ENCODE data around the gene TSHZ2. TPM values are rescaled to one million over a fixed set of nuclear protein-coding genes. Genes with fewer than 3 reads are reported as not detected.

The TSHZ2 gene
- total RNA-seq, 1 experiment from 2014 or later = 0.07 TPM

DNA sequence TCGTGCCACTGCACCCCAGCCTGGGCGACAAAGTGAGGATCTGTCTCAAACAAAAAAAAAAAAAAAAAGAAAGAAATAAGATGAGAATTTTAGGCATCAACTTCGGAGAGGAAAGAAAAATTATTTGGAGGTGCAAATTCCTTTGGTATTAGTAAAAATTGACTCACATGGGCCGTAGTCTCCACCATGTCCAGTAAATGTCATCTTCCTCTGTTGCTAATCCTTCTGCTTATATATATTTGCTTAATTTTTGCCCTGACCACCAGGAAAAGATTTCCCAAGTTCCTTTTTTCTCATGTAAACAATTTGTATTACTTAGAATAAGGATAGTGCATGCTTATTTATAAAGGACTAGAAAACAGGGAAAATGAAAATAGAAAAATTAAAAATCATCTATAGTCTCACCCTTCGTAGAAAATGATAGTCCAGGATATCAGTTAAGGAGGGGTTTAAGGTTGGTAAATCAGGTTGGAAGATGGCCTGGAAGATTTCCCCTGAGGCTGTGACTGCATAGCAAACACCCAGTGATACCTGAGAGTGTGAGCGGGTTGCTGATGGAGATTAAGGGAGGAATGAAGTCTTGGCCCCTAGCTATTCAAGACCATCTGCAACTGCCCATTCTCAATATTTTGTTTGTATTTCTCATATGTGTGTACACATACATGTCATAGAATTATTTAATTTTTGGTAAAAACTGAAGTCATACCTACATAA, 380.7 kb downstream of the TSHZ2 start:
- no peak overlapping the region for H3T11ph ChIP-seq (ENCODE audit: low read length)
- no peak overlapping the region for H2AK5ac ChIP-seq (ENCODE audit: insufficient read length, low read length)
- no peak overlapping the region for H3K18ac ChIP-seq (ENCODE audit: insufficient read length, low read depth, low read length)
- no peak overlapping the region for H2BK120ac ChIP-seq (ENCODE audit: low read depth, low read length, poor library complexity, severe bottlenecking)
- TF ChIP-seq CTCF (conservative IDR thresholded peaks at IDR 0.05) = no peak
- no peak overlapping the region for H3K9ac ChIP-seq (ENCODE audit: extremely low read depth, insufficient read length, low read length)
- H2BK15ac ChIP-seq (ENCODE audit: low read depth, low read length) = no peak overlapping the region
- H3K36me3 Mint-ChIP-seq (ENCODE audit: insufficient read depth in 1 of 3, low read depth in 3 of 3) = peaks cover 0 to 5% (median 3%) of the 10 kb centered on the region in 3 experiments; a peak in 3 of 7 replicates
- H3K4me1 Mint-ChIP-seq = no peaks in the 10 kb centered on the region; a peak in 1 of 4 replicates
- no peak for DNase-seq
- H3K9me3 ChIP-seq (ENCODE audit: control insufficient read depth, low read depth, low read length) = peaks cover 6% of the 10 kb centered on the region
- H3K14ac ChIP-seq (ENCODE audit: insufficient read depth, low read length) = no peak overlapping the region
- no peak overlapping the region for H4K5ac ChIP-seq (ENCODE audit: insufficient read length, low read depth, low read length)
- H3K23ac ChIP-seq (ENCODE audit: insufficient read length, low read depth, low read length) = no peak overlapping the region
- H4K20me1 ChIP-seq (ENCODE audit: control insufficient read depth, insufficient read depth, insufficient read length) = no peaks in the 10 kb centered on the region
- H3K4me1 ChIP-seq (ENCODE audit: insufficient read depth, low read length) = no peaks in the 10 kb centered on the region
- no peak overlapping the region for H3K27ac ChIP-seq (ENCODE audit: insufficient read length, low read depth, low read length)
- H2AFZ ChIP-seq (ENCODE audit: low read length) = no peak overlapping the region
- no peak overlapping the region for H2BK20ac ChIP-seq (ENCODE audit: low read depth, low read length, poor library complexity, severe bottlenecking)
- H2BK5ac ChIP-seq (ENCODE audit: insufficient read length, low read length) = no peak overlapping the region
- no peaks in the 10 kb centered on the region for H3K23me2 ChIP-seq (ENCODE audit: insufficient read length, low read depth, low read length, poor library complexity, severe bottlenecking)
- no peaks in the 10 kb centered on the region for H3K79me2 ChIP-seq (ENCODE audit: insufficient read depth, low read length)
- no peak overlapping the region for H2BK12ac ChIP-seq (ENCODE audit: insufficient read length, low read depth, low read length)
- peaks cover 8 to 10% of the 10 kb centered on the region in 2 experiments; a peak in 4 of 5 replicates for H3K9me3 Mint-ChIP-seq
- no peak overlapping the region for H3K4me2 ChIP-seq (ENCODE audit: insufficient read depth, insufficient read length, low read length)
- H3K56ac ChIP-seq (ENCODE audit: insufficient read length, low read depth, low read length) = no peak overlapping the region
- no peak overlapping the region for H4K91ac ChIP-seq (ENCODE audit: insufficient read length, low read depth, low read length)
- no peaks in the 10 kb centered on the region for H3K27me3 Mint-ChIP-seq (ENCODE audit: low read depth)
- H4K8ac ChIP-seq (replicated peaks; ENCODE audit: insufficient read length, low read depth, low read length) = no peak overlapping the region
- no peak overlapping the region for H3K4me3 Mint-ChIP-seq
- H3K27me3 ChIP-seq (ENCODE audit: insufficient read depth, low read length) = no peaks in the 10 kb centered on the region
- no peak overlapping the region for H3K27ac Mint-ChIP-seq
- no peaks in the 10 kb centered on the region for H3K79me1 ChIP-seq (ENCODE audit: insufficient read depth, low read depth, low read length, poor library complexity, severe bottlenecking)
- H3K4ac ChIP-seq (ENCODE audit: low read depth, low read length) = no peak overlapping the region
- no CpG with 5 or more reads among the region's 6 CpGs for WGBS (ENCODE audit: extremely low coverage, insufficient read length, low lambda C conversion rate)

Measured in H9 (cell line).